PFSK-1 (cell line): ENCODE measurements around the gene SLCO2A1.

Source experiments
- FOXP2 ChIP-seq: optimal IDR thresholded peaks from 2 replicates; pipeline ENCODE3; 2011; ENCODE audit warnings: borderline replicate concordance, control low read depth, inconsistent platforms; ENCODE audit not compliant: insufficient read depth; ENCODE audit errors: extremely low read length, extremely low read depth
- POLR2AphosphoS5 ChIP-seq: IDR thresholded peaks from 2 replicates; pipeline ENCODE4 v1.6.1; 2012; ENCODE audit warnings: low read depth, mild to moderate bottlenecking, control low read depth, low read length, moderate library complexity
- SIN3A ChIP-seq: IDR thresholded peaks from 2 replicates; pipeline ENCODE4 v1.6.1; 2012; ENCODE audit warnings: mild to moderate bottlenecking, low read length, moderate library complexity, borderline replicate concordance; ENCODE audit not compliant: insufficient read depth
- TAF1 ChIP-seq: IDR thresholded peaks from 2 replicates; pipeline ENCODE4 v1.6.1; 2012; ENCODE audit warnings: low read length, control low read depth, borderline replicate concordance; ENCODE audit not compliant: insufficient read depth
- TF ChIP-seq, protein P1 (sequence below), 2 experiments: IDR thresholded peaks; 2 replicates each; pipeline versions ENCODE4 v1.6.1 to v1.8.0; 2011 to 2012; ENCODE audit warnings: low read depth in 2 of 2, low read length in 2 of 2, control low read depth in 1 of 2, inconsistent platforms in 1 of 2, mild to moderate bottlenecking in 1 of 2, moderate library complexity in 1 of 2; ENCODE audit not compliant: insufficient read depth in 1 of 2

- TF ChIP-seq TAF1 (no peak), SIN3A (no peak), POLR2AphosphoS5 (no peak), FOXP2 (no peak)
- TF ChIP-seq, protein P1, sequence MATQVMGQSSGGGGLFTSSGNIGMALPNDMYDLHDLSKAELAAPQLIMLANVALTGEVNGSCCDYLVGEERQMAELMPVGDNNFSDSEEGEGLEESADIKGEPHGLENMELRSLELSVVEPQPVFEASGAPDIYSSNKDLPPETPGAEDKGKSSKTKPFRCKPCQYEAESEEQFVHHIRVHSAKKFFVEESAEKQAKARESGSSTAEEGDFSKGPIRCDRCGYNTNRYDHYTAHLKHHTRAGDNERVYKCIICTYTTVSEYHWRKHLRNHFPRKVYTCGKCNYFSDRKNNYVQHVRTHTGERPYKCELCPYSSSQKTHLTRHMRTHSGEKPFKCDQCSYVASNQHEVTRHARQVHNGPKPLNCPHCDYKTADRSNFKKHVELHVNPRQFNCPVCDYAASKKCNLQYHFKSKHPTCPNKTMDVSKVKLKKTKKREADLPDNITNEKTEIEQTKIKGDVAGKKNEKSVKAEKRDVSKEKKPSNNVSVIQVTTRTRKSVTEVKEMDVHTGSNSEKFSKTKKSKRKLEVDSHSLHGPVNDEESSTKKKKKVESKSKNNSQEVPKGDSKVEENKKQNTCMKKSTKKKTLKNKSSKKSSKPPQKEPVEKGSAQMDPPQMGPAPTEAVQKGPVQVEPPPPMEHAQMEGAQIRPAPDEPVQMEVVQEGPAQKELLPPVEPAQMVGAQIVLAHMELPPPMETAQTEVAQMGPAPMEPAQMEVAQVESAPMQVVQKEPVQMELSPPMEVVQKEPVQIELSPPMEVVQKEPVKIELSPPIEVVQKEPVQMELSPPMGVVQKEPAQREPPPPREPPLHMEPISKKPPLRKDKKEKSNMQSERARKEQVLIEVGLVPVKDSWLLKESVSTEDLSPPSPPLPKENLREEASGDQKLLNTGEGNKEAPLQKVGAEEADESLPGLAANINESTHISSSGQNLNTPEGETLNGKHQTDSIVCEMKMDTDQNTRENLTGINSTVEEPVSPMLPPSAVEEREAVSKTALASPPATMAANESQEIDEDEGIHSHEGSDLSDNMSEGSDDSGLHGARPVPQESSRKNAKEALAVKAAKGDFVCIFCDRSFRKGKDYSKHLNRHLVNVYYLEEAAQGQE (IDR thresholded peaks at IDR 0.05; ENCODE audit: insufficient read depth in 1 of 2, low read depth in 2 of 2, low read length in 2 of 2): no peak
These were observed 46.6 kb downstream of the SLCO2A1 start for GRCh38 chr3:133983126-133983525.
